SU-DHL-6 (cell line): Measurements from ENCODE around the gene NR0B2.

Experiments used
- H2AFZ ChIP-seq: fragments of 200-600 bp; sonication (generic); 2 replicates; pipeline ENCODE4 v1.6.1; 2014; ENCODE audit warnings: low read depth, mild to moderate bottlenecking, moderate library complexity, mixed read lengths, antibody characterized with exemption, low read length; ENCODE audit not compliant: severe bottlenecking
- H3F3A ChIP-seq: fragments of 200-600 bp; shearing (Covaris generic); 2 replicates; pipeline ENCODE4 v1.6.0; 2016; ENCODE audit warnings: antibody characterized with exemption, mild to moderate bottlenecking; ENCODE audit not compliant: insufficient read depth
- H3K27ac ChIP-seq: fragments of 200-600 bp; sonication (generic); 2 replicates; pipeline ENCODE4 v1.5.1; 2016; ENCODE audit warnings: low read depth, mild to moderate bottlenecking, low read length, moderate library complexity, mixed read lengths
- H3K27me3 ChIP-seq: fragments of 200-600 bp; sonication (generic), shearing (Covaris generic); 2 replicates; pipeline ENCODE4 v1.6.0; 2014; ENCODE audit warnings: mild to moderate bottlenecking, low read length
- H3K36me3 ChIP-seq: fragments of 200-600 bp; sonication (generic); 2 replicates; pipeline ENCODE4 v1.6.1; 2014; ENCODE audit warnings: mild to moderate bottlenecking, low read length, mixed read lengths
- H3K4me2 ChIP-seq: fragments of 300-600, 200-600 bp; shearing (Covaris generic), sonication (generic); 2 replicates; pipeline ENCODE4 v1.6.0; 2014; ENCODE audit warnings: low read length, low read depth, mild to moderate bottlenecking; ENCODE audit not compliant: poor library complexity, severe bottlenecking
- H3K4me3 ChIP-seq: fragments of 200-600 bp; sonication (generic); 2 replicates; pipeline ENCODE4 v1.5.1; 2014; ENCODE audit warnings: antibody characterized with exemption, low read length, mild to moderate bottlenecking, mixed read lengths; ENCODE audit not compliant: insufficient read depth, poor library complexity, severe bottlenecking
- H3K79me2 ChIP-seq: fragments of 200-600 bp; sonication (generic); 2 replicates; pipeline ENCODE4 v1.6.1; 2014; ENCODE audit warnings: mild to moderate bottlenecking, low read length, moderate library complexity; ENCODE audit not compliant: insufficient read depth
- H3K9ac ChIP-seq: fragments of 200-600 bp; sonication (generic); 2 replicates; pipeline ENCODE4 v1.7.0; 2014; ENCODE audit warnings: mild to moderate bottlenecking, low read length
- H3K9me2 ChIP-seq: fragments of 200-600 bp; sonication (generic); replicated peaks from 2 replicates; pipeline ENCODE4 v1.6.1; 2014; ENCODE audit warnings: low read length; ENCODE audit not compliant: insufficient read depth
- H3K9me3 ChIP-seq: fragments of 200-600 bp; sonication (generic); 2 replicates; pipeline ENCODE4 v1.6.1; 2014; ENCODE audit warnings: low read length, mixed read lengths; ENCODE audit not compliant: insufficient read depth
- H4K20me1 ChIP-seq: fragments of 200-600 bp; sonication (generic); 2 replicates; pipeline ENCODE4 v1.6.1; 2014; ENCODE audit warnings: low read depth, mild to moderate bottlenecking, antibody characterized with exemption, low read length, moderate library complexity, mixed read lengths
- EZH2phosphoT487 ChIP-seq: fragments of 200-600 bp; sonication (generic), shearing (Covaris generic); conservative IDR thresholded peaks from 2 replicates; pipeline ENCODE4 v1.6.1; 2018; ENCODE audit warnings: mild to moderate bottlenecking, antibody characterized with exemption, low read length, moderate library complexity, mixed read lengths
- TF ChIP-seq, protein P1 (sequence below): fragments of 200-600 bp; sonication (generic); IDR thresholded peaks from one replicate; pipeline ENCODE4 v1.5.1; 2017; ENCODE audit warnings: antibody characterized with exemption, mild to moderate bottlenecking, low read length, moderate library complexity; ENCODE audit not compliant: insufficient read depth, poor library complexity, severe bottlenecking

NR0B2 gene

DNA sequence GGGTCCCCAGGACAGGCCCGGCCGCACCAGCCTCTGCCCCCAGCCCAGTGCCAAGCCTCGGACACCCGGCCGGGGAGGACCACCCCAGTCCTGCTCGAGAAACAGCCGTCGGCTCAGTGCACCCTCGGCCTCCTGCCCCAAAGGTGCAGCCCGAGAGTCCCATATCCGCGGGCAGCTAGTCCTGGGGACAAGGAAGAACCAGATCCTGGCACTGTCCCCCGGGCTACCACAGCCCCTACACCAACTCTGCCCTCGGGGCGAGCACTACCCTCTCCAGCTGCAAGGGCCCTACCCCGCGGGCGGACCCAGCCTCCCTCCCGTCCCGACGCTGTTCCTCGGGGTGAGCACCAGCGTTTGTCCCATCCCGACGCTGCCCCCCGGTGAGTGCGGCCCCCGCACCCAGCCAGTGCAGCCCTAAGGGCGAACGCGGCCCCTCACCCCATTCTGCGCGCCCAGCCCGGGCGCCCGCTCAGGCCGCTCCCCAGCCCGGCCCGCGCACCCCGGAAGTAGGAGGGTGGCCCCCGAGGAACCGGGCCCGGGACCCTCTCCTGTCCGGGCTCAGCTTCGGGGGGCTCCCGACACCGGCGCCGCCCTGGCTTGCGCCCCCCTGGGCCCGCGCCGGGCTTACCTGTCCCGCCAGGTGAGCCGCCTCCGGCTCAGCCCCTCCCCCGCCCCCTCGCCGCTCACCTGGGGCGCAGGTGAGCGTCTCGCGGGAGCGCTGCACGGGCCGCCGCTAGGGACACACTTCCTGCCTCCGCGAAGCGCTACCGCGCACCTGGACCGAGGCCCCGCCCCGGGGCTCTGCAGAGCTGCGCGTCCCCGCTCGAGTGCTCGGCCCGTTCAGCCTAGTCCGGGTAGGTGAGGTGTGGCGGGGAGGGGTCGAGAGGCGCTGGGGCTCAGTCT is 46.2 kb upstream of the NR0B2 start, which contains the start of gene KDF1:
Gene KDF1, minus strand, starts transcription at position 747 of the 903 bp plus-strand sequence. CDS start 8,088 bp downstream, outside the sequence.
- H3K9me2 ChIP-seq: no peaks in the 10 kb centered on the region
- H3K9me3 ChIP-seq: no peaks in the 10 kb centered on the region
- H2AFZ ChIP-seq: peak within 1 kb of the TSS; percentile 83
- TF ChIP-seq, protein P1, sequence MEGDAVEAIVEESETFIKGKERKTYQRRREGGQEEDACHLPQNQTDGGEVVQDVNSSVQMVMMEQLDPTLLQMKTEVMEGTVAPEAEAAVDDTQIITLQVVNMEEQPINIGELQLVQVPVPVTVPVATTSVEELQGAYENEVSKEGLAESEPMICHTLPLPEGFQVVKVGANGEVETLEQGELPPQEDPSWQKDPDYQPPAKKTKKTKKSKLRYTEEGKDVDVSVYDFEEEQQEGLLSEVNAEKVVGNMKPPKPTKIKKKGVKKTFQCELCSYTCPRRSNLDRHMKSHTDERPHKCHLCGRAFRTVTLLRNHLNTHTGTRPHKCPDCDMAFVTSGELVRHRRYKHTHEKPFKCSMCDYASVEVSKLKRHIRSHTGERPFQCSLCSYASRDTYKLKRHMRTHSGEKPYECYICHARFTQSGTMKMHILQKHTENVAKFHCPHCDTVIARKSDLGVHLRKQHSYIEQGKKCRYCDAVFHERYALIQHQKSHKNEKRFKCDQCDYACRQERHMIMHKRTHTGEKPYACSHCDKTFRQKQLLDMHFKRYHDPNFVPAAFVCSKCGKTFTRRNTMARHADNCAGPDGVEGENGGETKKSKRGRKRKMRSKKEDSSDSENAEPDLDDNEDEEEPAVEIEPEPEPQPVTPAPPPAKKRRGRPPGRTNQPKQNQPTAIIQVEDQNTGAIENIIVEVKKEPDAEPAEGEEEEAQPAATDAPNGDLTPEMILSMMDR: no peak
- no peak within 1 kb of the TSS for H3K27ac ChIP-seq
- no peaks in the 10 kb centered on the region for H3K79me2 ChIP-seq
- H3K4me3 ChIP-seq: peak within 1 kb of the TSS; percentile 54
- H3K27me3 ChIP-seq: peaks cover 3% of the 10 kb centered on the region; the same call in 1 of the 2 replicates
- no peaks in the 10 kb centered on the region for H3K36me3 ChIP-seq
- no peaks in the 10 kb centered on the region for H4K20me1 ChIP-seq
- H3K9ac ChIP-seq: peak within 1 kb of the TSS; percentile 56
- peaks cover 14% of the 10 kb centered on the region; the same call in 1 of the 2 replicates for H3F3A ChIP-seq
- peak within 1 kb of the TSS; percentile 61 for H3K4me2 ChIP-seq

GRCh38 chr1:26959270-26959669 is 45.5 kb upstream of the NR0B2 start:
- Histone ChIP-seq H3K4me2 (peak overlapping the region; percentile 61), H3K27me3 (peaks cover 3% of the 10 kb centered on the region; the same call in 1 of the 2 replicates), H4K20me1 (no peaks in the 10 kb centered on the region), H3F3A (peaks cover 14% of the 10 kb centered on the region; the same call in 1 of the 2 replicates), H3K27ac (no peak overlapping the region), H3K79me2 (no peaks in the 10 kb centered on the region), H2AFZ (no peak overlapping the region), H3K4me3 (no peak overlapping the region), H3K9ac (no peak overlapping the region), H3K9me3 (no peaks in the 10 kb centered on the region), H3K36me3 (no peaks in the 10 kb centered on the region), H3K9me2 (no peaks in the 10 kb centered on the region)
- no peak for TF ChIP-seq EZH2phosphoT487
- TF ChIP-seq, protein P1: no peak

DNA sequence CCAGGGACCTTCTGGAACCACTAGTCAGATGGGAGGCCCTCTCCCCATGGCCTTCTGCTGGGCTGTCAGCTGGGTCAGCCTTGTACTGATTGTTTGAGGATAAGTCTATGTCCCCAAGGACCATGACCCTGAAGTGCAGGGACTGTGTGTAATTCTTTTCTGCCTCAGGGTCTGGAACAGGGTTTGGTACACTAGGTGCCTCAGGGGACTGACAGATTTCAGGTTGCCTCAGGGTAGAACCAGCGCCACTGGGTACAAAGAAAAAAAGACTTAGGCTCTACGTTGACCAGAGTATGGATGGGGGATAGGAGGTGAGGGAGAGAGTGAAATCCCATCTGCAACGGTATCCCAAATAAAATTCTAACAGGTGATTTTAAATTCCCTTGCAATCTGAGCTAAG is 43.5 kb upstream of the NR0B2 start:
- TF ChIP-seq, protein P1: no peak
- TF ChIP-seq EZH2phosphoT487: no peak
- Histone ChIP-seq H3K4me3 (no peak overlapping the region), H3K36me3 (no peaks in the 10 kb centered on the region), H3F3A (peaks cover 14% of the 10 kb centered on the region; the same call in 1 of the 2 replicates), H3K9me3 (no peaks in the 10 kb centered on the region), H3K27ac (no peak overlapping the region), H3K27me3 (peaks cover 3% of the 10 kb centered on the region; the same call in 1 of the 2 replicates), H4K20me1 (no peaks in the 10 kb centered on the region), H3K4me2 (no peak overlapping the region), H3K9ac (no peak overlapping the region), H3K9me2 (no peaks in the 10 kb centered on the region), H3K79me2 (no peaks in the 10 kb centered on the region), H2AFZ (no peak overlapping the region)
